HG03045 (cell line): ENCODE data around the gene PPARG.

Experiments used
- ATAC-seq: cut with Tn5 transposase; IDR thresholded peaks from one replicate; pipeline ENCODE4 v1.9.1; 2021; ENCODE audit warnings: mild to moderate bottlenecking, moderate library complexity; ENCODE audit not compliant: unreplicated experiment

The PPARG gene

DNA sequence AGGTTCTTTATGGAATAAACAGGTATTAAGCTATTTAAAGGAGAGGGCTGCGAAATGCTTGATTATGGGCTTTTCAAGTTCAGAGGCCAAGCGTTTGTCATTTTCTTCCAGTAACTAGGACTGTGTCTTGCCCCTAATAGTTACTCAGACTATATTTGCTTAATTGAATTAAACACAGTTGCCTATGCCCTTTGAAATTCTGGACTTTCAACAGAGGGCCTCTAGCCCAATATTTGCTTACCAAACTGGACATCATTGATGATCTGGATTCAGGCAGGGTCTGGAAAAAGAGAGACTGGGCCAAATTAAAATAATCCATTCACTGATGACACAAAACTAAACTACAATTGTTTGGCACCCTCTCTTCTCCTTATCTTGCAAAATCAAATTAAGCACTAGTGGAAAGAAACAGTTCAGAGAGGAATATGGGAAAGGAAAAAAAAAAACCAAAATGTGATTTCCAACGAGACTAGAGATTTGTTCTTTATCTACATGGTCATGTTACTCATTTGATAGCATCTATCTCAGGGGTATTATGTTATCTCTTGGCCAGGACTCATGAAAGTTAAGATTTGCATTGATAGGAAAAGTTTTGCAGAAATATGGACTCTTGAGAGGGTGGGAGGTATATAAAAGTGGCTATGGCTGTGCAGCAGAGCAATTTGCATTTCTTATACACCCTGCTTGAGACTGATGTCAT lies 120.3 kb downstream of the PPARG start:
- no peak for ATAC-seq

DNA sequence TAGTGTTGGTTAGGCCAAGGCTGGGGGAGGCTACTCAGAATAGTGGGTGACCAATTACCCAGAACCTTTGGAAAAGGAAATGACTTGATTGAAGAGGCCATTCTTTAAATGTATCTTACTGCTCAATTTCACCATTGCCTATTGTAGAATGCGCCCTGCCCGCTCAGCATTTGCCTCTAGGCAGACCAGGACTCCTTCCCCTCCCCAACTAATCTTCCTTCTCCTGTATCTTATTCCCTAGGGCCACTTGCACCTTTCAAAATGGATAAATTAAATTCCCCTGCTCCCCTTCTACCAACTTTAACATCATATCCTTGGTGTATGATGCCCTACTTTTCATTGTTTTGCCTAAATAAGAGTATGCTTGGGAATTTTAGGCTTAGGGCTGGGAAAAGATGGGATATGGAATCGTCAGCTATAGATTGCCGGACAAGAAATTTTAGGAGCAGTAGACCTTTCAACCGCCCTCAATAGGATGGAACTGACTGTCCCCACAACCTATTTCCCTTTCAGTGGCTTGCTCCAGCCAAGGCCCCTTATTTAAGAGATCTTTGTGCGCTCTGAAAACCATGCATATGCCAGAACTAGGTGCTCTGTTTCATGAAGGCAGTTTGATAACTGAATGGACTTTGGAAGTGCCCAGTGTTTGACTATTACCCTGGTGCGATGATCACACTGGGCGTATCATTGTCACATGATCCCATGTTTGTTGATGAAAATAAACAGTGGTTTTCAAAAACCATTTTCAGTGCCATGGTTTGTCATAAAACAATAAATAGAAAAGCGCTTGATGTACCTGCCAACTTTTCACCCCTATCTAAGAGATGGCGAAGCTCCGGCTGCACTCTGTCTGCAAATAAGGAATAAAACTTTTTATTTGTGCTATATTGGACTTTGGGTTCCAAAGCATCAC lies 121.1 kb downstream of the PPARG start:
- ATAC-seq: no peak

DNA sequence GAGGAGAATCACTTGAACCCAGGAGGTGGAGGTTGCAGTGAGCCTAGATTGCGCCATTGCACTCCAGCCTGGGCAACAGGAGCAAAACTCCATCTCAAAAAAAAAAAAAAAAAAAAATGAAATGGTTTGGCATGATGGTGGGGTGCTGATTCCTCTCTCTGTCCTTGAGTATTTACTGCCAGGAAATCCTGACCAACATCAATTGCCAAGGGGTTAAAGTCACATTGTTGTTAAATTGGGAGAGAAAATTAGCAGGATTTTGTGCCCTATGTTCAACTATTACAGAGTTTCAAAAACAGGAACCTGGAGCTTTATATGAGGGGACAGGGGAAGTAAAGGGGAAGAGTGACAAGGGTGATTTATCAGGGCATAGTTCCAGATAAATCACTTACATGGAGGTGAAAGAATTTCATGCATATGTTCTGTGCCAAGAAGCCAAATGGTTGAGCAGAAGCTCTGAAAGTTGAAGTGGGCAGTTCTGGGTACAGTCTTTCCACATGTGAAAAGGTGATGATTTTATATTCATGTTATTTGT lies 124.9 kb downstream of the PPARG start:
- no peak for ATAC-seq

DNA sequence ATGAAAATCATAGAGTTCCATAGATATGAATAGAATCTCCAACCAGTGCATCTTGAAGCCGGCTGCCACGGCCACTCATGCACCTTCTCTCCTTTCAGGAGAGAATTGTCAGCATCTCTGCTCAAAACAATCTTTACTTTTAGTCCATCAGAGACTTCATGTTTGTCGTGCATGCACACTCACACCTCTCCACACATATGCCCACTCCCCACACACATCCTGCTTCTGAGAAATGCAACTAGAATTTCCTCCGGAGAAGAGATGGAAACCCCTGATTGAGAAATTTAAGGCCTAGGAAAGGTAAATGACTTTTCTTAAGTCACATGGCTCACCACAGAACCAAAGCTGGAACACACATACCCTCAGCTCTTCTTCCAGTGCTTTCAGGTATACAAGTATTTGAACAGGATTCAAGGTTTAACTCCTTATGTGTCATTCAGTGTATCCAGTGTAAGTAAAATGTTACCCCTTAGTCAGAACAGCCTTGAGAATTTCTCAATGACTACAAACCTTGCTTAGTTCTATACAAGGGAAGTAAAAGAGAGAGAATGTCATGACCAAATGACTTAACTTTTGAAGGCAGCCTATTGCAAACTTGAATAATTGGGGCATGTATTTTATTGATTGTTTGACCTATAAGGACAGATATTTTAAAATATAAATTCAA lies 126.3 kb downstream of the PPARG start:
- no peak for ATAC-seq

DNA sequence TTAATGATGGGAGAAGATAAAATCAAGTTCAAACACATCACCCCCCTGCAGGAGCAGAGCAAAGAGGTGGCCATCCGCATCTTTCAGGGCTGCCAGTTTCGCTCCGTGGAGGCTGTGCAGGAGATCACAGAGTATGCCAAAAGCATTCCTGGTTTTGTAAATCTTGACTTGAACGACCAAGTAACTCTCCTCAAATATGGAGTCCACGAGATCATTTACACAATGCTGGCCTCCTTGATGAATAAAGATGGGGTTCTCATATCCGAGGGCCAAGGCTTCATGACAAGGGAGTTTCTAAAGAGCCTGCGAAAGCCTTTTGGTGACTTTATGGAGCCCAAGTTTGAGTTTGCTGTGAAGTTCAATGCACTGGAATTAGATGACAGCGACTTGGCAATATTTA lies 127.9 kb downstream of the PPARG start:
- no peak for ATAC-seq

DNA sequence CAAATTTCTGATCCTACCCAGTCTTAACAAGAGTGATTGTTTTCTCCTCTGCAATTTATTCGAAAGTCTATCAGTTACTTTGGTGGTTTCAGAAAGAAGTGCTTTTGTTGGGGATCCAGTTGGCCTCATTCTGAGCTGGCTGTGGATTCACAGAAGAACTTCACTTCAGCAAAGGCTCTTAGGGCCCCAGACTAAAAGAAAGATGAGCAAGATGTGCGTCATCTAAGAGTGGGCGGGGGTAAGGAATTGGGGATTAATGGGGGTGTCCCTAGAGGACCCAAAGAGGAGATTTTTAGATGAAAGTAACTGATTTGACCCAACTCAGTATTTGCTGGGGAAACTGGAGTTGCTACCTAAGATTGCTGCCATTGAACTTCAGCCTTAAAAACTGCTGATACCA lies 131.5 kb downstream of the PPARG start:
- no peak for ATAC-seq

DNA sequence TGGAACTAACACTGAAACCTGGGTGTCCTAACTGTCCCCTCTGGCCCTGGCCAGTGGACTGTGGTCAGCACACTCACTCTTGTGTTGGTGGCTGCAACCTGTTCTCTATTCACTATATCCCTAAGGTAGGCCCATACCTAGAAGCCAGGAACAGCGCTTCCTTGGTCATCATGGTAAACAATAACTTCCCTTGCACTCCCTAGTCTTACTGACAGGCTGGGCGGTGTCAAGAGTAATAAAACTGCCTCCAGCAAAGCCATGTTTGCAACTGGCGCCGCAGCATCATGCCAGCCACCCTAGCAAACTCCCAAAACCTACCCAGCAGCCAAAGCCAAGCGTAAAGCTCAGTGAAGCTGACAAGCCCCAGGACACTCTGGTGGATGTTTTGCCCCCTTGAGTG lies 132.3 kb downstream of the PPARG start:
- no peak for ATAC-seq

DNA sequence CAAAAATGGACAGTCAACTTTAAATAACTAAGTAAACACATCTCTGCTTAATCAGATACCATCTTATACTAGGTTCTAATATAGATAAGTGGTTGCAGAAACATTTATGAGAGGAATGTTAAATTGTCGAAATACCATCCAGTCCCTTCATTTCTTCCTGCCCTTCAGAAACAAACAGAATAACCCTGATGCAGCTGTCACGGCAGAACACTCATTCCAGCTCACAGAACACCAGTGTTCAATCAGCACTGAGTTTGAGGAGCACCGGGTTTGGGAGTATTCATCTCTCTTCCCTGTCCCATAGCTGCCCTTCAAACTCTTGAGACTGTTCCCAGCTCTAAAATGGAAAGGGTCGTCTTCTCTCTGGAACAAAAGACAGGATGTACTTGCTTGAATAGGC lies 134.3 kb downstream of the PPARG start:
- no peak for ATAC-seq

DNA sequence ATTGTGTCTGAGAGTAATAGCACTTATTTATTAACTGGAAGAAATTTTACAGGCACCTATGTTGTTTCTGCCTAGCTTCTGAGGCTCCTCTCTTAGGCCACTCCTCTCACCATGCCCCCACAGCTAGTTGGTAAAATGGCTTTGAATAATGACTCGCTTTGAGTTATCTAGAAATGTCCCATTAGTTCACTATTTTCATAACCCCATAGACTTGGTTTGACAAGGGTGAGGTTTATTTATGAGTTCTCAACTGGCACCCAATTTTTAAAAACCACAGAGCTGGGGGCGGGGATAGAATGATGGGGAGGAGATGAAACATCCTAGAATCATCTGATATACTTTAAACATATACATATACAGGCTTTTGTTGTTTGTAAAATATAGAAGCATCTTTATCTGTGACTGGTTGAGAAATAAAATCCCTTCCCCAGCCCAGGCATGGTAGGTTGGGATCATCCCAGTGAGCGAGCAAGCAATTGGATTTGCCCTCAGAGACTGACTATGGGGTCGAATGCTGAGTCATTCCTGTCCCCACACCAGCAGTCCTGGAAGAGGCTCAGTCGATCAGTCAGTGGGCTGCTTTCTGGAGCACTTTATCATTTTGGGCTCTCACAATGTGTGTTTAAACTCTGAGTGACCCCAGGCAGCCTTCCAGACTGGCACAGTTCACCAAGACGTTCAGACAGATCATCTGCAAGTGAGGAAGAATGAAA lies 135.2 kb downstream of the PPARG start:
- no peak for ATAC-seq

DNA sequence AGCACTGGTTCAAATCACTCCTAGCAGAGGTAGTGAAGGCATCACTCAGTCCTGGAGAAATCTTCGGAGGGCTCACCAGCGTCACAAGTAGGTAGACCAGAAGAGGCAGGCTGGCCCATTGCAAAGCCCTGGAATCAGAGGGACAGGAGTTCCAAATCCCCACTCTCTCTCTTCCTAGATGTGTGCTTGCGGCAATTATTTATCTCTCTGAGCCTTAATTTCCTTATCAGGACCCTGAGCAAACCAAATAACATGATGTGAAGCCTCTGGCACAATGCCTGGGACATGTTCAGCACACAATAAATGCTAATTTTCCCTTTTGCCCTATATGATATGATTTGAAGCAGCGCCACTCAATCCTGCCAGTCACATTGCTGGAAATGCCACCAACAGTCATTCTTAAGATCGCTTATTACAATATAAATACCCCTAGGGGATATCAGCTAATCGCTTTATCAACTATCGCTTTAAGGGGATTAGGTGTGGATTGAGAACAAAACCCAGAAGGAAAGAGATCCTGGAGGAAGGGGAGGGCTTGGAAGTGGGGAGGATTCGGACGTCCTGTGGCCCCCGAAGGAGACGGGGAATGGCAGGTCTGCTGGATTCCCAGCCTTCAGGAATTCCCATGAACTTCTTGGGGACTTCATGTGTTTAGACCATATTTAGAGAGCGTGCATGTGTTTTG lies 135.9 kb downstream of the PPARG start:
- no peak for ATAC-seq

DNA sequence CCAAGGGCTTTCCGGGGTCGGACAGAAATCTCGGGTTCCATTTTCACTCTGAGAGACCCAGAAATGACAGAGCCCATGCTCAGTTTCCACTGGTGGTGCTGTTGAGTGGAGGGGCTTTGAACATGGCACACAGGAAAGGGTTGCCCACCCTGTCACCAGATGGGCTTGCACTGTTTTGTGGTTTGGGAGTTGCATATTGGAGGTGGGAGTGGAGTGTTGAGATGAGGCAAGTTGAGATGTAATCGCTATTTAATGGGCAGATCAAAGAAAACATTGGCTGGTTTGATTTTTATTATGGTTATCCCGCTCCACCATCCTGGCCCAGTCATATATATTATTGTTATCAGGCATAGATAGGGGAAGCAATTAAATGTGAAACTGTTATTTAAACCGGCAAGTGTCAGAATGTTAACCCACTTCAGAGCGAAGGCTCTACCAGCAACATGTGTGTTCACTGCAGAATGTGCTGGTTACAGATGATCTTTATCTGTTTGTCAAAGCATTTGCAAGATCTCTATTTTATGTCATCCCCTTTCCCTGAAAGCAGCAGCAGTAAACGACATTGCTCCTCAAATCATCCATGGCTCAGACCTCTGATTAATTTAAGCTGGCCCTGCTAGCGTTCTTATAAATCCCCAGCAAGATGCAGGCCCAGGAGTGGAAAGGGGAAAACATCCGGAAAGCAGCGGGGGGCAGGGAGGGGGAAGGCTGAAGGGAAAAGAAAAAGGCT lies 137.1 kb downstream of the PPARG start:
- no peak for ATAC-seq

DNA sequence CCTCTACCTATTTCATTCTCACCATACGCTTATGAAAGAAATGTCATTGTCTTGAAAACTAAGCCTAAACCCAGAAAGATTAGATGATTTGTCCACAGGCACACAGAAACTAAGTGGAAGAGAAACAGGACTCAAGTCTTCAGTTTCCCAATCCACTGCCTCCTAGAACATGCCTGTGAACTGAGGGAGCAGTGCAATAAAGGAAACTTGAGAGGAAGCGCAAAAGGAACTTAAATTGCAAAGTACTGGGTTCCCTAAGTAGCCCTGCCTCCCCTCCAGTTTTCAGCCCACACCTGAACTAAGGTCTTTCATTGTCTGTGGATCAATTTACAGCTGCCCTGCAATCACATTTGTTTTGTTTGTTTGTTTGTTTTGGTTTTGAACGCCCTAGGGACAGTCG lies 138.7 kb downstream of the PPARG start:
- ATAC-seq: no peak

DNA sequence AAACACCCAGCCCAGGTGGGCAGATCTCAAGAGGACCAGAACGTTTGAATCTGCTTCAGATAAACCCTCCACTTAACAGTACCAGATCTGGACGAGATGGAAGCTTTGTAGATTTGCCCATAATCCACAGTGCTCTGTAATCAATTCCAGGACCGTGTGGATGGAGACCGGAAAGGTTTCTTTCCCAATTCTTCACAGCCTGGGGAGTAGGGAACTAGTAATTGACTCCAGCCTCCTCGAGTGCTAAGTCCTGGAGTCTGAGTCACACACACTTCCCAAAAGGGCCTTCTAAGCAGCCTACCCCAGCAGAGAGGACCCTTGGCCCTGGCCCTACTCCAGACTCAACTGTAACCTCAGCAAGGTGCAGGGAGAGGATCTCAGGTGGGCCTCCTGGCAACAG lies 139.3 kb downstream of the PPARG start:
- no peak for ATAC-seq

DNA sequence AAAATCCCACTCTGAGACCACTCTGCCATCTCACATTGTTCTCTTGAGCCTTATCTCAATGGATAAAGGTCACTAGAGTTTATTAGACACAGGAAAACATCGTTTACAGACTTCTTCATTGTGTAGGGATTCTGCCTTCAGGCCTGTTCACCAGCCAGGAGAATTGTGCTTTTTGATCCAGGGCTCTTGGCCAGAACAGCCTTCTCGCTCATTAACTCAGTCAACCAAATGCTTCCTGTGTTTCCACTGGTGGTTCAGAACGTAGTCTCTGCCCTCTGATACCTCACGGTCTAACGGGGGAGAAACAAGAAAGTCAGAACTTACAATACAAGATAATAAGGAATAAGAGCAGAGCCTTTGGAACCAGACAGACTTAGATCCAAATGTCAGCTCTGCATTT lies 141.2 kb downstream of the PPARG start:
- ATAC-seq: no peak

DNA sequence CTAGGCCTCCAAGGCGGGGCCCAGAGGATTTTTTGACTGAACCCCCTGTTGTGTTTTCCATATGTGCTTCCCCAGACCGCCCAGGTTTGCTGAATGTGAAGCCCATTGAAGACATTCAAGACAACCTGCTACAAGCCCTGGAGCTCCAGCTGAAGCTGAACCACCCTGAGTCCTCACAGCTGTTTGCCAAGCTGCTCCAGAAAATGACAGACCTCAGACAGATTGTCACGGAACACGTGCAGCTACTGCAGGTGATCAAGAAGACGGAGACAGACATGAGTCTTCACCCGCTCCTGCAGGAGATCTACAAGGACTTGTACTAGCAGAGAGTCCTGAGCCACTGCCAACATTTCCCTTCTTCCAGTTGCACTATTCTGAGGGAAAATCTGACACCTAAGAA lies 145.0 kb downstream of the PPARG start:
- ATAC-seq: no peak

DNA sequence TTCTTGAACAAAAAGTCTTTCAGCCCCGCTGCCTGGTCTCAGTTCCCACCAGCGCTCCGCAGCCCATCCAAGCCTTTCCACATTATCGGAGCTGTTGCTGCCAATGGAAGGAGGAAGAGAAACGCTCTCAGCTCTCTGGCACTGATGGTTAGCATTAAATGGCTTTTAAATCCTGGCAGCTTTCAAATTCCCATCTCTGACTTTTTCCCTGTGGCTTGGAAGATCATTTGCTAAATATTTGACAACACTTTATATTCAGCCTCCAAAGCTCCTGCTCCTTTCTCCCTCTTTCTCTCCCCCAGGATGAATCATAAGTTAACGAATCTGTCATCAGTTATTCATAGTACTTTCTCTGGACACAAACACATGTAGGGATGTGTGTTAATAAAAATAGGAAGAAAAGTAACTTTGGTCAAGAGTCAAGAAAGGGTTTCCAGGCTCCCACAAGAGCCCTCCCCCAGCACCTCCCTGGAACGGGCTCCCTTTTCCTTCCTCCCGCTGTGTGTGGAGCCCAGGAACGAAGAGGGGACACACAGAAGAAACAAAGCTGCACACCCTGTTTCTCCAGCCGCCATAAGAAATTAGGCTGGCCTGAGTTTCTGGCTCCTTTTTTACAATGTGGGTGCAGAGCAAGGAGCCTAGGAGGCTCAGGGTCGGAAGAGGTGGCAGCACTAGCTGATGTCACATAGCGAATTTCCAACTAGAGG lies 147.8 kb downstream of the PPARG start:
- ATAC-seq: no peak

DNA sequence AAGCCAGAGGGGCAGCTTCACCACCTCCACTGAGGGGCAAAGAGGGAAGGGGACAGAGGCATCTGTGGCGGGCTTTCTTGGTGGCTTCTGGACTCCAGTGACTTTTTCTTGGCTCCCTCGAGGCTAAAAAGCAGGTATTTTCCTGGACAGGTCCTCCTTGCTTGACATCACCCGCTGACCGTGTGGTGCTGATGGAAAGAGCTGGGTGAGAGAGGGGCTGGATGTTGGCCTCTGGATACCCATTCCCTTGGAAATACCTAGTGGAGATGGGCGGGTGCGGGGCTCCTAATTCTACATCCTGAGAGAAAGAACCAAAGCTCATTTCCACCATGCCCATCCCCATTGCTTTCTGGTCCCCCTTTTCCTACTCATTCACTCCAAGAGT lies 148.3 kb downstream of the PPARG start:
- ATAC-seq: no peak

DNA sequence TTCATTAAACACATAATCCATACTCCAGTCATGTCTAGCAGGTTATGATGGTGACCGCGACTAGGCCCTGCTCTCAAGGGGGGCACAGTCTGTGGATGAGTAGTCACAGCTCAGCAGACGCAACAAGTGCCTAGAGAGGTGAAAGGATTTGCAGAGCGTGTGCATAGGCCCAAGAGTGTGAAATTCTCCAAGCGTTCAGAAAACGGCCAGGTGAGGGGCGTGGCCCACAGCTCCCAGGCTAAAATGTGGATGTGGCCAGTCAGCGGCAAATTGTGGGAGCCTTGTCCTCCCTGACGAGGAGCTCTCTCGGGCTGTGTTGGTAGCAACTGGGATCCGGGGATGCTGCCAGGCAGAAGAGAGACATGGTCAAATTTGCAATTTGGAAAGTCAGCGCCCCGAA lies 149.0 kb downstream of the PPARG start:
- ATAC-seq: no peak

DNA sequence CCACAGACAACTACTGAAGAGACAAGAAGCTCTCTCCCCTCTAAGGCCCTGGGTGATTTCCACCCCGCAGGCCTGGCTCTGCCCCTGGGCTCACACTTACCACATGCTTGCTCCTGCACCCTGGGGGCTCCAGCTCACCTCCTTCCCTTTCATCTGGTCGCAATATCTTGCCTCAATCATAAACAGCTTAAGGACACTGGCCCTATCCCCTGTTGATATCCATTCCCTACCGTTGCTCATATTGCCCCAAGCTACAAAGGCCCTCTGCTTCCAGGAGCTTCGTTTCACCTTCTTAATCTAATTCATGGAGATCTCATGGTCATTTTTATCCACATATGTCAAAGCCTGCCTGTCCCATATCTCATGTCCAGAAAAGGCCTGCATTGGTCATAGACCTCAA lies 149.4 kb downstream of the PPARG start:
- no peak for ATAC-seq
